GM18498 (cell line): Measurements from ENCODE around the gene FRAT2.
"Not testable (repeated sequence)": the region's sequence is repeated elsewhere in the genome, so short reads cannot be mapped to it uniquely, and the experiment has no call there.

Source experiments
- ATAC-seq: cut with Tn5 transposase; IDR thresholded peaks from one replicate; pipeline ENCODE4 v1.9.1; 2021; ENCODE audit warnings: mild to moderate bottlenecking, moderate library complexity; ENCODE audit not compliant: unreplicated experiment

Gene FRAT2

GRCh38 chr10:97356918-97357317 lies 22.4 kb upstream of the FRAT2 start:
- ATAC-seq = no peak

- no peak for ATAC-seq
Observed at GRCh38 chr10:97356318-97356914, 21.9 kb upstream of the FRAT2 start.

DNA sequence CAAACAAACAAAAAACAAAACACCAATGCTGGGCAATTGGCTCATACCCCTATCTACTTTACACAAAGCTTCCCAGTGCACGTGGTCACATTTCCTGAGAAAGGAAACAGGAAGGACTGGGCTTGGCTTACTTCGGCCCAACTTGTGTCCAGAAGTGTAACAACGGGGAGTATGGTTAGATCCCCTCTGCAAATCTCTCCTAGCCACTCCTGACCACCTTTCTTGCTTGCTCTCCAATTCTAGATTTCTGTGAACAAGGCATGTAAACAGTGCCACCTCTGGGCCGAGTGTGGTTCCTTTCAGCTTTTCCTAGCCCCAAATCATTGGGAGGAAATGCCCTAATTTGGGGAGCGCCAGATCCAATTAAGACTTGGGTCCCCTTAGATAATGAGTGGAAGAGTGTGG lies 21.0 kb upstream of the FRAT2 start:
- no peak for ATAC-seq

- ATAC-seq = no peak
Observed at GRCh38 chr10:97353945-97354344, 19.4 kb upstream of the FRAT2 start.

GRCh38 chr10:97349752-97350513 lies 15.4 kb upstream of the FRAT2 start:
- no peak for ATAC-seq

GRCh38 chr10:97347317-97347716 lies 12.8 kb upstream of the FRAT2 start:
- no peak for ATAC-seq

DNA sequence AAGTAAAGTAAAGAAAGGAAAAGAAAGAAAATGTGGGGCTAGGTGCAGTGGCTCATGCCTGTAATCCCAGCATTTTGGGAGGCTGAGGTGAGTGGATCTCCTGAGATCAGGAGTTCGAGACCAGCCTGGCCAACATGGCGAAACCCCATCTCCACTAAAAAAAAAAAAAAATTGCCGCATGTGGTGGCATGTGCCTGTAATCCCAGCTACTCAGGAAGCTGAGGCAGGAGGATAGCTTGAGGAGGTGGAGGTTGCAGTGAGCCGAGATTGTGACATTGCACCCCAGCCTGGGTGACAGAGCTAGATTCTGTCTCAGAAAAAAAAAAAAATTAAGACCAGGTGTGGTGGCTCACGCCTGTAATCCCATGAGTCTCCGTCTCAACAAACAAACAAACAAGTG lies 9.1 kb upstream of the FRAT2 start:
- not testable (repeated sequence) for ATAC-seq

- no peak for ATAC-seq
Observed at GRCh38 chr10:97341416-97341815, 6.9 kb upstream of the FRAT2 start.

GRCh38 chr10:97338041-97338440 lies 3.5 kb upstream of the FRAT2 start:
- no peak for ATAC-seq

DNA sequence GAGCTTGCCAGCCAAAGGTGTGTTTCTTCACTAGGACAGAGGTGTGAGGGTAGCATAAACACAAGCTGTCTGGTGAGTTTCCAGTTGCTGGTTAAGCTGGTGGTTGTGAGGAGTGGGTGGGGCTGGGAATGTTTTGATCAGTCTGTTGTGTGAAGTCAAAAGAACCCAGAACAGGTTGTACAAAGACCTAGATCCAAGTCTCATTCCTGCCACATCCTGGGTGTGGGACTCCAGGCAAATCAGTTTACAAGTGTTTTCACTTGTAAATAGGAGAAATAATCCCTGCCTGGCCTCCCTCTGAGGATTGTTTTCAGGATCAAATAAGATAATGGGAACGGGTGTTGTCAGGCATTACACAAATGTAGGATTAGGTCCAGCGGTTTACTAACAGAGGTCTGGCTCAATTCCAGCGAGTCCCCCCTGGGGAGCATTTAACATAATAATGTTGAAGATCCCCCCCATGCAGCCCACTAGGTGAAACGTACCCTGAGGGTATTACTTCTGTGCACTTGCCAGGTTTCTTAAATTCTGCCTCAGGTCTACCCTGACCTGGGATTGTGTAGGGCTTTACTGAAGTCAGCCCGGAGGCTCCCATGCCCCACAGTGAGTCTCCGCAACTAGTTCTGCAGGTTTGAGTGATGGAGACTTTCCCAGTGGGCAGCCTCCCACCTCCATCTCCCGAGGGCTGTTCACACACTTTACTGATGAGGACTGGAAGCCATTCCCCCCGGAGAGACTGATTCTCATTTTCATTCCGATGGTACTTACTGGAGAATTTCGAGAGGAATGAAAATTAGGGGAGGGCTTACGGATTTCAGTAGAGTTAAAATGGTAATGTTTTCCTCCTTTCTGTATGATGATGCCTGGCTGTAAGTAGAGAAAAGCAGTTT lies 2.7 kb upstream of the FRAT2 start:
- no peak for ATAC-seq

- no peak for ATAC-seq
Observed at GRCh38 chr10:97336446-97336845, 1.9 kb upstream of the FRAT2 start.

GRCh38 chr10:97336006-97336405 lies 1.5 kb upstream of the FRAT2 start:
- no peak for ATAC-seq

DNA sequence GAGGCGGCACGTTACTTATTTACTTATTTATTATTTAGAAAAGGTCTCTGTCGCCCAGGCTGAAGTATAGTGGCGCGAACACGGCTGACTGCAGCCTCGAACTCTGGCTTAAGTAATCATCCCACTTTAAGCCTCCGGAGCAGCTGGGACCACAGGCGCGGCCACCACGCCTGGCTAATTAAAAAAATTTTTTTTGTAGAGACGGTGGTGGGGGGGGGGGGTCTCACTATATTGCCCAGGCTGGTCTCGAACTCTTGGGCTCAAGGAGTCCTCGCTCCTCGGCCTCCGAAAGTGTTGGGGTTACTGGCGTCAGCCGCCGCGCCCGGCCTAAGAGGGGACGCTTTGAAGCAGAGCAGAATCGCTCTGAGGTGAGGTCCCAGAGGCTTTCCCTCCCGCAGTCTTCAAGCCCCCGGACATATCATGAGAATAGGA lies 675 bp upstream of the FRAT2 start:
- ATAC-seq = no peak

DNA sequence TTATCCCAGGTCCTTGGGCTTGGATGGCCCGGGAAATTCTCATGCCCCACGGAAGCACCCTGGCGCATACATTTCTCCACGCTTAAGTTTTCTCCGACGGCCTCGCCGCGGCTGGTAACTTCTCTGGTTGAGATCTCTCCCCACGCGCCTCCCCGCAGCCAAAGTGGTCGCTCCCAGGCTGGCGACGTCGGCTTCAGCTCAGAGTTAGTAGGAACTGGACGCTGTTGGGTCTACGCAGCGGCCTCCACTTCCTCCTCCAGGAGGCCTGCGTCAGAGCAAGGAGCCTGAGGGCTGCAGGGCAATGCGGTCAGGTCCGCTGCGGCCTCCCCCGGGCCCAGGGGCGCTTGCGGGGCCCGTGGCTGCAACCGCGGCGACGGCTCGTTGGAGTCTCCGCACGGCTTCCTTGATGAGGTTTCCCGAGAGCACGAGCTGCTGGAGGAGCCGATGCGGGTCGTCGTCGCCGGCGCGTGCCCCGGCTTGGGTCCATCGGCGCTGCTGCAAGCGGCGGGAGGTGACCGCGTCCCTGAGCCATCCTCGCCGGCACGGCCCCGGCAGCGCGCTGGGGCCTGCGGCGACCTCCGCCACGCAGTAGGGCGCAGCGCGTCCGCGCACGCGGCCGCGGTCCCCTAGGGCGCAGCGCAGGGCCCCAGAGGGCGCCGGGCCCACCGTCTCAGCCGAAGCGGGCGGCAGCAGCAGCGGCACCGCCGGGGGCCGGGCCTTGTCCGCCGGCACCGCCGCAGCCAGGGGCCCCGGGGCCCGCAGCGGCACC lies 744 bp downstream of the FRAT2 start:
- ATAC-seq = peak; percentile 25

GRCh38 chr10:97333351-97333600 lies 1.3 kb downstream of the FRAT2 start:
- ATAC-seq = no peak

DNA sequence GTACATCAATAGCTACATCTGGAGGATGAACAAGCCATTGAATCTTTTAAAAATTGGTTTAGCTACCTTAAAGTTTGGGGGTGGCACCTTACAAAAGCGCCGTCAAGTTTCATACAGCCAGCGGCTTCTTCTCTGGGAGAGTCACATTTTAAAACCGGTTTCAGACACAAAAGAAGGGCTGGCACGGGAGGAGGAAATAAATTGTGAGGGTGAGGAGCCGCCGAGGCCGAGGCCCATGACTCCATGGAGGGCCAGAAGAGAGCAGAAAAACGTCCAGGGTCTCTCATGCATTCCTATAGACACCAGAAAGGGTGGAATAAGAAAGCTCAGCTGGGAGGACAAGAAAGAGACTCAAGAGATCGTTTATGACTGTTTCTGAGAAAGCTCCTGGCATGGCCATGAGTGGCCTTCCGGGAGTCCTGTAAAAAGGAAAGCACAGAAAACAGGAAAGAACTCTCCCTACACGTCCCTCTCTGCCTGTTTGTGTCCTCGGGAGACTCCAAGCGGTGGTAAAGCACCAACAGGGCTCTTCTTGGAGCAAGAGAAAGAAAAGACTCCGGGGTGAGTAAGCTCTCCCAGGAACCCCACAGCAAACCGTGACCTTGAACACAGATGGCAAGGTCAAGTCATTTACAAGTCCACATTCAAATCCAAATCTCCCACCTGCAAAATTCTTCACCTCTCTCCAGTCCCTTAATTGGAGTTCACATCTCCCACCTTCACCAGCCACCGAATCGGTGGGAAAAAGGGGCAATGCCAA lies 1.8 kb downstream of the FRAT2 start:
- no peak for ATAC-seq

DNA sequence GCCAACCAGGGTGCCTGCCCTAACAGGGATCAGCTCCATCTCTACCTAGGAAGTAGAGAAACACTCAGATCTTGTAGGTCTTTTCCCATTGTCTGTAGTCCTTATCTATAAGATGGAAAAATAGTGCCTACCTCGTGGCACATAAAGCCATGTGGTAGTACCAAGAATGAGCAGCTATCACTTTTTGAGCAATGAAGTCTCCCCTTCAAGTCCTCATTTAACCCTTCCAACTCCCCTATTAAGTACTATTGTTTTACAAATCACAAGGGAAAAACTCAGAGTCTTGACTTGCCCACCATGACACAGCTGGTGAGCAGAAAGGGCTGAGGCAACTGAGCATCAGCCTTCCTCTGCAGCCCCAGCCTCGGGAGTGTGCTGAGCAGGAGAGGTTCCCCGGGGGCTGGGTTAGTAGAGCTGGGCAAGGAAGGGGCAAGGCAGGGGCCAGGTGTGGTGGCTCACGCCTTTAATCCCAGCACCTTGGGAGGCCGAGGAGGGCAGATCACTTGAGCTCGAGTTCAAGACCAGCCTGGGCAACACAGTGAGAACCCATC lies 3.3 kb downstream of the FRAT2 start:
- ATAC-seq = no peak

GRCh38 chr10:97329766-97330165 lies 4.8 kb downstream of the FRAT2 start:
- ATAC-seq = no peak

DNA sequence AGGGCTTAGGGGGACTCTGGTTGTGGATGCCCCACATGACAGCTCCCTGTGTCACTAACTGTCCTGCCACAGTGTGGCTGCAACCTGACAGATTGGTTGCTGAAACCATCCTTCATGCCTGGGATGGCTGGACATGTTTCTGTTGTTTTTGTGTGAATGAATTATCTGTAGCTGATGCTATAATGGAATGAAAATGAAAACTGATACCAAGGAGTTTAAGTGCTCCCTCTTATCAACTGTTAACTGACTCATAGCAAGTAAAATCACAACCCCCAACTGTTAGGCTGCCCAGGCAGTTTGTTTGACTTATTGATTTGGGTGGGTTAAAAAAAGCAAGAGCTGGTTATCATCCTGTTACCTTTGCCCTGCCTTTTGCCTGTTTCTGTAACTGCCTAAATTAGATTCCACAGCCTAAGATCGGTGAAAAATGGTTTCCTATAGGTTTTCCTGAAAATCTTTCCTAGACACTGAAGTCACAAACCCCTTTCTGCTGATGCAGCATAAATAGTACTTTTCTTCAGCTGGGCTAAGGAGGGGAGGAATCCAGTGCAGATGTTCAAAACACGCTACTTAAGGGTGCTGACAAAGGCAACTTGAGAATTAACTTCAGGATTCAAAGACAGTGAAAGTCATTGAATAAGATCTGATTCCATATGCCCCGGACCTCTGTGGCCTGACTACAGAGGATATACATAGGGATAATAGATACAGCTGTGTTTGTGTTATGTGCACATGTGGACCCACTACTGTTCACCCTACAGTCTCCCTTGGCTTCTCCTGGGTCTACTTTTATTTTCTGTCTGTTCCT lies 5.7 kb downstream of the FRAT2 start:
- ATAC-seq = no peak
